T47D (cell line): Measurements from ENCODE around the gene YIPF3.
A peak's percentile ranks its signal among the peaks of the same experiment; 100 is the strongest.

Experiments
- DNase-seq, 2 experiments: peaks; one replicate each; pipeline versions ENCODE4 v3.0.0 to v3.0.0-alpha.2; 2011 to 2012; ENCODE audit warnings: low read depth in 1 of 2, low spot score in 1 of 2
- JUND ChIP-seq: IDR thresholded peaks from 2 replicates; pipeline ENCODE4 v1.6.1; 2012; ENCODE audit warnings: low read depth
- in situ Hi-C: cut with HindIII; loops from 2 replicates; pipeline ENCODE4 v1.10.0; 2016; ENCODE audit warnings: low sequenced_read_pairs, low pct_unique_long_range_greater_than_20kb

YIPF3 gene

GRCh38 chr6:43522547-43523261 lies 6.0 kb upstream of the YIPF3 start:
- TF ChIP-seq JUND: no peak
- in situ Hi-C loops: no loop called here
- DNase-seq: no peak

- in situ Hi-C loops: no loop called here
- no peak for DNase-seq
- no peak for TF ChIP-seq JUND
Measured at GRCh38 chr6:43521836-43522235, 5.1 kb upstream of the YIPF3 start.

- DNase-seq: no peak
- no peak for TF ChIP-seq JUND
- in situ Hi-C loops: no loop called here
Measured at GRCh38 chr6:43520097-43520496, 3.4 kb upstream of the YIPF3 start.

GRCh38 chr6:43517505-43518357 lies 1.0 kb upstream of the YIPF3 start:
- DNase-seq: no peak
- in situ Hi-C loops: no loop called here
- no peak for TF ChIP-seq JUND

GRCh38 chr6:43516367-43516696 lies 394 bp downstream of the YIPF3 start:
- in situ Hi-C loops: no loop called here
- DNase-seq: no peak
- no peak for TF ChIP-seq JUND

GRCh38 chr6:43515808-43516207 lies 918 bp downstream of the YIPF3 start:
- in situ Hi-C loops: no loop called here
- DNase-seq: no peak
- TF ChIP-seq JUND: no peak

- no peak for TF ChIP-seq JUND
- in situ Hi-C loops: no loop called here
- no peak for DNase-seq
Measured at GRCh38 chr6:43511824-43512415, 4.8 kb downstream of the YIPF3 start.

- DNase-seq: no peak
- no peak for TF ChIP-seq JUND
- in situ Hi-C loops: no loop called here
Measured at GRCh38 chr6:43510827-43511163, 5.9 kb downstream of the YIPF3 start.

GRCh38 chr6:43509984-43510826 lies 6.5 kb downstream of the YIPF3 start, which contains the start of gene LRRC73:
LRRC73 (minus strand) TSS chr6:43510346; CDS start chr6:43509785, 561 bp downstream.
- TF ChIP-seq JUND: no peak
- peak; percentile 68 to 85 for DNase-seq
- in situ Hi-C loops: no loop called here

- DNase-seq: peak in 1 of 2 experiments; percentile 25
- in situ Hi-C loops: no loop called here
- no peak for TF ChIP-seq JUND
Measured at GRCh38 chr6:43509142-43509983, 7.4 kb downstream of the YIPF3 start.

- in situ Hi-C loops: no loop called here
- no peak for TF ChIP-seq JUND
- no peak for DNase-seq
Measured at GRCh38 chr6:43508481-43509141, 8.1 kb downstream of the YIPF3 start.
